Activated CD4-positive, alpha-beta T cell treated with anti-CD3 and anti-CD28 coated beads, Interleukin-2, amount 50 U/mL, for 4 hours (primary cell): ENCODE data around the gene EMSY.
"Not testable (repeated sequence)": the region's sequence is repeated elsewhere in the genome, so short reads cannot be mapped to it uniquely, and the experiment has no call there.

Source experiments
- DNase-seq, 2 experiments: peaks; one replicate each; pipeline ENCODE4 v3.0.0-alpha.2; 2020

Gene EMSY

GRCh38 chr11:76577226-76577920 lies 132.6 kb downstream of the EMSY start:
- no peak for DNase-seq

DNA sequence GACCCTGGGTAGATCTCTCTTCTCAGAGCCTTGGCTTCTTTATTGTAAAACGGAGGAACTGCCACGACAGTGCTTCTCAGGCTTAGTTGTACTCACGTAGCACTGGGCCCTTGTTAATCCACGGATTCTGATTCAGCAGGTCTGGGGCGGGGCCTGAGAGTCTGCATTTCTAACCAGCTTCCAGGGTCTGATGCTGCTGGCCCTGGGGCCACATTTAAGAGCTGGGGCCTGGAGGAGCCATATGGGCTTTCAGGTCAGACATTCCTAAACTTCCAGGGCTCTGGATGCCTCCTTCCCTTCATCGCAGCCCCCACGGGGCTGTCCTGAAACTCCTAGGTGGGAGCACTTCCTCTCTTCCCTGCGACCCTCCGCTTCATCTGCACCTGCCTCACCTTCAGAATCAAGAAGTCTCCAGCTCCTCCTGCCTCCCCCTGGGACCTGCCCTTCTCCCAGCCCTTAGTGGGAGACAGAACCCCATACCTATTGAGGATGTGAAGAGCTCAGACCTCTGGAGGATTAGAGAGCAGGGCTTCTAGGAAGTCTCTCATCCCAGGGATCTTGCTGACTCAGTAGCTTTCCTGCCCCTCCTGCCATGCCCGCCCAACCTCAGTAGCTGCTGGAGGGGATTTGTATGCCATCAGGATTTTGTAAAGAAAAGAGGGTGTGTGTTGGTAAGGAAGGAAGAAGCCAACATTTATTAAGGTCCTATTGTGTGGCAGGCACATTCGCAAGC lies 133.3 kb downstream of the EMSY start:
- no peak for DNase-seq

GRCh38 chr11:76578654-76579055 lies 133.8 kb downstream of the EMSY start:
- DNase-seq, result no peak

DNA sequence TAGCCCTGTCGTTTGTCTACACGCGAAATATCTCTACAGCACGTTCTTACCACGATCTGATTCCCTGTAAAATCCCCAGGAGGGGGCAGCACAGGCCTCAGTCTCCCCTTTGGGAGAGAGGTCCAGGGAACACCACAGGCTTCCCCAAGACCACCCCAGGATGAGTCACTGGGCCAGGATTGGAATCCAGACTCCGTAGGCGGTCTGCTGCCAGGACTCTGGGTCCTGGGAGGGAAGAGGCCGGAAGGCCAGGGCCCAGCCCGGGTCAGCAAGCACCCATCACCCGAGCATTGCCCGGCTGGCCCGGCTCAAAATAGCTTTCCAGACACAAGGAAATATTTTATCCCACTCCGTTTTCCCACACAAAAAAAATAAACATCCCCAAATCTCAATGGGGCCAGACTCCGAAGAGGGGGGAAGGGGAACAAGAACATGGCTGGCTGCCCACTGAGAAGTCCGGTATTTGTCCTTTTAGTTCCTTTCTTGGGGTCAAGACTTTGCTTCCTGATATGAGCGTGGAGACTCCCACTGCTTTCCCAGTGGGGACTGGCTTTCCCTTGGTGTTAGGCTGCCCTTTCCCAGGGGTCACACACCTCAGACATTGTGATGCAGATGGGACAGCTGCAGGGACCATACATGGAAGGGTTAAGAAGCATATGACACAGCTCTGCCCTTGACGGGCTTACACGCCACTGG lies 134.4 kb downstream of the EMSY start:
- no peak for DNase-seq

GRCh38 chr11:76579752-76580151 lies 134.9 kb downstream of the EMSY start:
- DNase-seq, result no peak

- DNase-seq, result not testable (repeated sequence)
Observed at GRCh38 chr11:76582471-76582870, 137.7 kb downstream of the EMSY start.

- no peak for DNase-seq
Observed at GRCh38 chr11:76587820-76588454, 143.1 kb downstream of the EMSY start.

DNA sequence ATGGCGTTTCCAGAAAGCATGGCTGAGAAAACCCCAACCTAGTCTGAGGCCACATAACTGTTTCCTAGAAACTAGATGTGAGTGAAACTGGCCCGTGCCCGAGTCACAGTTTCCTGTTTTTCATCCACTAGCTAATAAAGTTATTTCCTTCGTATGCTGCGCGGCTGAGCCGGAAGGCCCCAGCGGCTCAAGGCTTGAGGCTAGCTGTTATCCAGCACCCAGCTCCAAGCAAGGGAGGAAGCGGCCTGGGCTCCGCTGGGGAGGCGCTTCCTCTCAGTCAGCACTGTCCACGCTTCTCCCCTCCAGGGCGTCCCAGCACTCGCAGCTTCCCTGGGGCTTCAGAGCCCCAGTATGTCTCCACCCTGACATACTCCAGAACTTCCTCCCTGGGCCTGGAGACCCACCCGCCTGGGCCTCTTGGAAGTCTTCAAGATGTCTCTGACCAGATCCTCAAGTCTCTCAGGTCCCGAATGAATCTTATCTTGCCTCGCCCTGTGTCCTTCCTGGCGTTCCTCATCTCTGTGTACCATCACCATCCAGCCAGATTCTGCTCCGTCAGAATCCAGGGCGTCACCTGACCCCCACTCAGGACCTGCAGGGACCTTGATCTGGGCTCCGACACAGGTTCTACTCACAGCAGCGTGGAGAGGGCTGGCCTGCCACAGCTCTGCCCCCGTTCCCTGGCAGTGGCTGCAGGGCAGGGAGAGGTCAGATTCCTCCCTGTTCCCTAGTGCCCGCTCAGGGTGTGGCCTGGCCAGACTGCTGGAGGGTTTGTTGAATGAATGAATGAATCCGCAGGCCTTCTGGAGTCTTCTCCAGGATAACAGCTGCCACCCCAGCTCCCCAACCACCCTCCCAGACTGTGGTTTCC lies 143.9 kb downstream of the EMSY start:
- peak; percentile 16 to 31 for DNase-seq

DNA sequence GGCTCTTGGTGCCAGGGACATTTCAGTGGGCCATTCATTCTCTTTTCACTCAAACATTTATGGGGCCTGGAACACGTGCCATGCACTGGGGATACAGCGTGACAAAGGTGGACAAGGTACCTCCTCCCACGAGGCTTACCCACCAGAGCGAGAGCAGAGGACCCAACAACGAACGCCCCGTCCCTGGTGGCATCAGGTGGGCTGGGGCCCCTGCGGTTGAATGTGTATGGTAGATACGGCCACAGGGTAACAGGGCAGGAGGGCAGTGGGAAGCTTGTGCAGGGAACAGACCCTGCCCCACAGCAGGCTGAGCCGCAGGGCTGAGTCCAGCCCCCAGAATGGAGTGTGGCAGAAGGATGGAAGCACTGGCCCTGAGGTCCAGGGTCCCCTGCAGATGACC lies 144.7 kb downstream of the EMSY start:
- no peak for DNase-seq

DNA sequence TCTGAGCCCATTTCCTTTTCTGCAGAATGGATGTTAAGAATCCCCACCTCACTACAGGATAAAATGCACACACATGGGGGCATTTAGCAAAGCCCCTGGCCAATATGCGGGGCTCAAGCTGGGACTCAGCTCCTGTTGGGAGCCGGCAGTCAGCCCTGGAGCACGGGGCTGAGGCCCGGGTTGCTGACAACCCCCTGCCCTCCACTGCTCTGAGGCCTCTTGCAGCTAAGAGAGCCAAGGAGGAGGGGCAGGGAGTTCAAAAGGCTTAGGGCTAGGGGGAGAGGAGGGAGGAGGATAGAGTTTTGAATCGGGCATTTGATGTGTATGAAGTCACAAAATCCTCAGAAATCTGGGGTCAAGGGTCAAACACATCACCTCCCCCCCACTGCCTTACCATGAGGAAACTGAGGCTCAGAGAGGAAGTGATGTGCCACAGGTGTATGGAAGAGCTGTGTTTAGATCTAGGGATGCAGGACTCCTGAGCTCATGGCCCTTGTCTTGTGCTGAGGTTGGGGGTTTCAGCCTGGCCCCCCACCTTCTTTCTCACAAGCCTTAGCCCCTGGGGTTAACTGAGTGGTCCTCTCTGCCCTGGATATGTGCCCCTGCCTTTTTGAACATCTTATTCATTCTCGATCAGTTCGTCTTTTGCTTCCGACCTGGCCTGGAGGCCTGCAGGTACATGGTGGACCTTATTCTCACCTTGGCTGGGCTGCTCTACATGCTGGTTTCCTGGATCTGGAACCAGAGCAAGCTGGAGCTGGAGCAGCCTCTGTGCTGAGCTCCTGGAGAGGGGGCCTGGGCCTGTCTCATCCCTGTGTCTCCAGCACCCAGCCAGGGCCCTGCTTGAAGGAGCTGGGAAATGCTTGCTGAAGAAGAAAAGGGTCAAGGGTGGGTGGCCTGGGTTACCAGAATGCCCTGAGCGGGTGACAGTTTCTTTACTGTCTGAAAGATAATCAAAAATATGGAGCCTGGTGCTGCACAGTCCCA lies 145.4 kb downstream of the EMSY start:
- no peak for DNase-seq

DNA sequence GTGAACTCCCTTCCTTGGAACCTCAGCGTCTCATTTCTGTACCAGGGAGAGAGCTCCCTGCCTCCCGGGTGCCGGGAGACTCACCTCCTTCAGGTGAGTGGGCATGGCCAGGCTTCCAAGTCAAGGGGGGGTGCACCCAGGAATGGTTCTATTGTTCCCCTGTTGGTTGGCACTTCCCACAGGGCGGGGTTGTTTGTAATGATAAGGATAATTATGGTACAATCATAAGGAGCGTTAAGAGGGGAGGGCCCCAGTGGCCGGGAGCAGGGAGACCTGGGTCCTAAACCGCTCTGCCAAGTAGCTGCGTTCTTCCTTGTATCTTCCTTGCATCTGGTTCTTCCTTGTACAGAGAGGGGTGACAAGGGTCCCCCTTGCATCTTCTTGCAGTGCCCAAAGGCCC lies 146.6 kb downstream of the EMSY start:
- no peak for DNase-seq

DNA sequence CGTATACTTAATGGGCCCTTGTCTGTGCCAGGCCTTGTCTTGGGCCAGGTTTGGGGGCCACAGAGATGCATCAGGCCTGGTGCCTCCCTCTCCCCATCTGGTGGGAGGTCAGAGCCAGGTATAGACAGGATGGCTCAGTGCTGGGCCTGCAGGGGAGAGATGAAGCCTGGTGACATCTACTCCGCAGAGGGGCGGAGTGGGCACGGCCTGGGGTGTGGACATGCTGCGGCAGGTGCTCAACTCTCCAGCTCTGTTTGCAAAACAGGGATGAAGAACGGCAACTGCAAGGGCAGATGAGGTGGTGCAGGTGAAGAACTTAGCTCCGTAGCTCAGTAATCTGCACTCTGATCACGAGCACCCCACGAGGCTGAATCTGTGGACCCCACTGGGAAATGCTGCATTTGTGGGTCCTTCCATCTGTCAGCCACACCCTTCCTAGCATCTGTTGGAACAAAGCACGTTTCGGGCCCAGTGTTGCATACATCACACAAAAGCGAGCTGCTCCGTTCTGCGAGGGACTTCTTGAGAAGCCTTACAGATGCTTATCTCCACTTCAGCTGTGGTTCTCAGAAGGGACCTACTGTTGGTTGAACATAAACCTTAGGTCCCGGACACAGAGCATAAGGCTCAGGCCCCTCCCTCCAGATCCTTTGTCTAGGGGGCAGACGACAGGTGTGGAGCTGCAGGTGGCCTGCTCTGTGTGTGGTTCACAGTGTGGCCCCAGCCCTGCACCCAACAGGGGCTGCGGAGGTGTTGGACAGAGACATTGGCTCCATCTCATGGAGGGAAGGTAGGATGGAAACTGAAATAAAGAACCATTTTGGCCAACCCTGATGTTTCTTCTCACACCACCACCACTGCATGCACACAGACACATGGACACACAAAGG lies 147.5 kb downstream of the EMSY start:
- no peak for DNase-seq

- DNase-seq, result no peak
Observed at GRCh38 chr11:76592961-76593360, 148.1 kb downstream of the EMSY start.

DNA sequence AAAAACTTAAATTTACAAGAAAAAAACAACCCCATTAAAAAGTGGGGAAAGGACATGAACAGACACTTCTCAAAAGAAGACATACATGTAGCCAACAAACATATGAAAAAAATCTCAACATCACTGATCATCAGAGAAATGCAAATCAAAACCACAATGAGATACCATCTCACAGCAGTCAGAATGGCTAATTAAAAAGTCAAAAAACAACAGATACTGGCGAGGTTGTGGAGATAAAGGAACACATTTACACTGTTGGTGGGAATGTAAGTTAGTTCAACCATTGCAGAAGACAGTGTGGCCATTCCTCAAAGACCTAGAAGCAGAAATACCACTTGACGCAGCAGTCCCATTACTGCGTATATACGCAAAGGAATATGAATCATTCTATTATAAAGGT lies 150.3 kb downstream of the EMSY start:
- DNase-seq, result not testable (repeated sequence)

- DNase-seq, result no peak
Observed at GRCh38 chr11:76596652-76597051, 151.8 kb downstream of the EMSY start.

DNA sequence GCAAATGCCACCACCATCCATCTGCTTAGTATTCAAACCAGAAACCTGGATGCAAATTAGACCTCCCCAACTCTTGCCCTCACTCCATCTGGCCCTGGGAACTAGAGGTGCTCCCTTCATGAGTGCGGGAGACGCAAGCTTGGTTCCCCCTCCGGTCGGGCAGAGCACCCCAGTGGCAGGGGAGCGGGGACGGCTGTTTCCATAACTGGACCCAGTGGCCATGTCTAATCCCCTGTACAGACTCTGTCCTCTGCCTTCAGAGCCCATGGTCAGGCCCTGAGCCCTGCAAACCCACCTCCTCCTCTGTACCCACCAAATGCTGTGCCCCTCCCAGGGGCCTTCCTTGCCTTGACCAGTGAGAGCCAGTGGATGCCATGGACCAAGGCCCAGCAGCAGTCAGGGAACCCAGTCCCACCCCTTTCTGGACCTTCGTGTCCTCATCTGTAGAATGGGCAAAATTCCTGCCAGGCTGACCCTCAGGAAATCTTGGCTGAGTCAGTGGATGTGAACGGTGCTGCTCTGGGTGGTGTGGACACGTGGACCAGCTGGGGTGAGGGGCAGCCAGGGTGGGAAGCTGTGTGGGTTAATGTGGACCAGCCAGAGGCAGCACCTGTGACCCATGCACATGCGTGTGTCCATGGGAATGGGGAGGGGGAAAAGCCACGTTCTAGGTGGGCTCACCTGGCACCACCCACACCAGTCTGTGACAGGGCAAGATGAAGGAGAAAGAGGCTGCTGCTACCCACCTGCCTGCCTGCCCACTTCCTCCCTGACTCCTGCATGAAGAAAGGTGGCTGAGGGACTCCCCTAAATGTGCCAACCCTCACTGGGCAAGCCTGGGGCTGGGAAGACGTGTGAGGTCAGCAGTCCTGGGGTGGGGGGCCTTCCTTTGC lies 153.0 kb downstream of the EMSY start:
- DNase-seq, result no peak

DNA sequence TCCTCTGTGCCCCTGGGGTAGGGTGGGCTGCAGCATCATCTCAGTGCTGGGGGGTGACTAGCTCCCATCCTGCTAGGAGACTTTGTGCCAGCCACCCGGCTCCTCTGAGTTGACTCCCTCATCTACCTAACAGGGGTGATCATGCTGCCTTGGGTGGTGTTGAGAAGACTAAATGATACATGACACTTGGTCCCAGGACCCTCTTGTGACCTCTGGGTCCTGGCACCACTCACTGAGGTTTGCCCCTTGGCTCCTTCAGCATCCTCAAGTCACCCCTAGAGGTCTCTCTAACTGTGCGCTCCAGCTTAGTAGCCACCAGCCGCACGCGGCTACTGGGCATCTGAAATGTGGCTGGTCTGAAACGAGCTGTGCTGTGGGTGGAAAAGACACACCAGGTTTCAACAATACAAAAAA lies 153.6 kb downstream of the EMSY start:
- DNase-seq, result no peak

- no peak for DNase-seq
Observed at GRCh38 chr11:76599041-76600013, 154.5 kb downstream of the EMSY start.
